ENCODE data around the gene GNA15.

- TF ChIP-seq CTCF (IDR thresholded peaks at IDR 0.05), result no peak
- TF ChIP-seq POLR2A (IDR thresholded peaks at IDR 0.05), result no peak
These were observed 2.1 kb upstream of the GNA15 start for GRCh38 chr19:3133793-3134116.

Measured in tibial nerve (tissue), 3 donors.